HEK293T (cell line): ENCODE results near the gene BBS7.

Experiments
- CTCF ChIA-PET: fragments of 350-600 bp; formaldehyde crosslinking; extraction: SDS; loops from one replicate; lab custom pipeline; 2021; ENCODE audit warnings: antibody characterized with exemption, inconsistent platforms; lab: Yijun Ruan, JAX
- POLR2A ChIA-PET: fragments of 350-600 bp; formaldehyde crosslinking; extraction: SDS; loops from one replicate; lab custom pipeline; 2020; ENCODE audit warnings: antibody characterized with exemption, inconsistent platforms; lab: Yijun Ruan, JAX
- DNase-seq: peaks from one replicate; pipeline ENCODE4 v3.0.0; 2012; ENCODE audit warnings: mixed read lengths; ENCODE audit errors: extremely low spot score
- ARNT ChIP-seq: fragments of 450-650 bp; IDR thresholded peaks from 2 replicates; pipeline ENCODE4 v1.6.1; 2017; ENCODE audit warnings: mild to moderate bottlenecking
- BHLHE40 ChIP-seq: fragments of 450-650 bp; IDR thresholded peaks from 2 replicates; pipeline ENCODE4 v1.6.1; 2016; ENCODE audit warnings: mild to moderate bottlenecking, moderate library complexity, borderline replicate concordance
- CTBP1 ChIP-seq: fragments of 450-650 bp; IDR thresholded peaks from 2 replicates; pipeline ENCODE4 v1.6.1; 2016; ENCODE audit warnings: borderline replicate concordance
- ELF4 ChIP-seq: fragments of 450-650 bp; IDR thresholded peaks from 2 replicates; pipeline ENCODE4 v1.6.1; 2017; ENCODE audit warnings: antibody characterized with exemption
- FOXA1 ChIP-seq: fragments of 450-650 bp; IDR thresholded peaks from 2 replicates; pipeline ENCODE4 v1.6.1; 2016; ENCODE audit warnings: mild to moderate bottlenecking
- FOXK2 ChIP-seq: fragments of 450-650 bp; IDR thresholded peaks from 2 replicates; pipeline ENCODE4 v1.6.1; 2016; ENCODE audit warnings: mild to moderate bottlenecking
- FOXM1 ChIP-seq: fragments of 450-650 bp; IDR thresholded peaks from 2 replicates; pipeline ENCODE4 v1.6.1; 2017; ENCODE audit warnings: mild to moderate bottlenecking, borderline replicate concordance
- HDGF ChIP-seq: fragments of 450-650 bp; IDR thresholded peaks from 2 replicates; pipeline ENCODE4 v1.6.1; 2017; ENCODE audit warnings: antibody characterized with exemption, borderline replicate concordance
- L3MBTL2 ChIP-seq: fragments of 450-650 bp; conservative IDR thresholded peaks from 2 replicates; pipeline ENCODE4 v1.6.1; 2016; ENCODE audit warnings: mild to moderate bottlenecking
- LEF1 ChIP-seq: fragments of 450-650 bp; IDR thresholded peaks from 2 replicates; pipeline ENCODE4 v1.6.1; 2017; ENCODE audit warnings: mild to moderate bottlenecking, borderline replicate concordance
- NFRKB ChIP-seq: fragments of 450-650 bp; IDR thresholded peaks from 2 replicates; pipeline ENCODE4 v1.6.1; 2016; ENCODE audit warnings: mild to moderate bottlenecking, moderate library complexity
- PKNOX1 ChIP-seq: fragments of 450-650 bp; IDR thresholded peaks from 2 replicates; pipeline ENCODE4 v1.6.1; 2016
- SP1 ChIP-seq: fragments of 450-650 bp; IDR thresholded peaks from 2 replicates; pipeline ENCODE4 v1.6.1; 2017
- SUZ12 ChIP-seq: fragments of 450-650 bp; IDR thresholded peaks from 2 replicates; pipeline ENCODE4 v1.6.1; 2016; ENCODE audit warnings: mild to moderate bottlenecking
- TARDBP ChIP-seq: fragments of 450-650 bp; IDR thresholded peaks from 2 replicates; pipeline ENCODE4 v1.6.1; 2016
- ZNF384 ChIP-seq: fragments of 450-650 bp; IDR thresholded peaks from 2 replicates; pipeline ENCODE4 v1.6.1; 2016

BBS7 gene

GRCh38 chr4:121784975-121785374 is 85.3 kb downstream of the BBS7 start:
- DNase-seq = no peak
- CTCF ChIA-PET = no interaction called here

DNA sequence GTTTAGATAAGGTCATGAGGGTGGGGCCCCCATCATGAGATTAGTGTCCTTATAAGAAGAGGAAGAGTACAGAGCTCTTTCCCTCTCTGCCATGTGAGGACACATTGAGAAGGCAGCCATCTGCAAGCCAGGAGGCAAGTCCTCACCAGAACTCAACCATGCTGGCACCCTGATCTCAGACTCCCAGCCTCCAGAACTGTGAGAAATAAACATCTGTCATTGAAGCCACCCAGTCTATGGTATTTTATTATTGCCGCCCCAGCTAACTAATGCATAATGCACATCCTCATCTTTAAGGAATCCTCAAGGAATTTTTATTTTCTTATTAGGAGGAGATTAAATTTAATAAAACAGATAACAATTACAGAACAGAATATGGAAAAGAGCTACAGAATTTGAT is 85.9 kb downstream of the BBS7 start:
- no peak for DNase-seq
- TF ChIP-seq FOXA1 (no peak), CTBP1 (no peak), ARNT (no peak), SUZ12 (no peak), ZNF384 (no peak), L3MBTL2 (no peak)
- CTCF ChIA-PET = no interaction called here
- POLR2A ChIA-PET = no interaction called here

More at GRCh38 chr4:121784975-121785374, 85.3 kb downstream of the BBS7 start:
- TF ChIP-seq TARDBP = no peak
- no peak for TF ChIP-seq L3MBTL2
- no peak for TF ChIP-seq PKNOX1
- no peak for TF ChIP-seq FOXM1
- TF ChIP-seq HDGF = no peak
- TF ChIP-seq CTBP1 = no peak
- POLR2A ChIA-PET = interaction anchor here (1.5 kb wide), 1 partner anchor 16 kb away, joined by 5 read pairs; the partner anchor contains the start of gene EXOSC9

GRCh38 chr4:121783210-121783609 is 87.1 kb downstream of the BBS7 start:
- DNase-seq = no peak
- no peak for TF ChIP-seq FOXA1
- no peak for TF ChIP-seq L3MBTL2
- TF ChIP-seq FOXM1 = no peak
- no peak for TF ChIP-seq LEF1
- TF ChIP-seq HDGF = no peak
- TF ChIP-seq FOXK2 = no peak
- no peak for TF ChIP-seq BHLHE40
- no peak for TF ChIP-seq SP1
- no peak for TF ChIP-seq ELF4
- no peak for TF ChIP-seq ARNT
- TF ChIP-seq SUZ12 = no peak
- no peak for TF ChIP-seq NFRKB
- CTCF ChIA-PET = no interaction called here
- POLR2A ChIA-PET = no interaction called here

DNA sequence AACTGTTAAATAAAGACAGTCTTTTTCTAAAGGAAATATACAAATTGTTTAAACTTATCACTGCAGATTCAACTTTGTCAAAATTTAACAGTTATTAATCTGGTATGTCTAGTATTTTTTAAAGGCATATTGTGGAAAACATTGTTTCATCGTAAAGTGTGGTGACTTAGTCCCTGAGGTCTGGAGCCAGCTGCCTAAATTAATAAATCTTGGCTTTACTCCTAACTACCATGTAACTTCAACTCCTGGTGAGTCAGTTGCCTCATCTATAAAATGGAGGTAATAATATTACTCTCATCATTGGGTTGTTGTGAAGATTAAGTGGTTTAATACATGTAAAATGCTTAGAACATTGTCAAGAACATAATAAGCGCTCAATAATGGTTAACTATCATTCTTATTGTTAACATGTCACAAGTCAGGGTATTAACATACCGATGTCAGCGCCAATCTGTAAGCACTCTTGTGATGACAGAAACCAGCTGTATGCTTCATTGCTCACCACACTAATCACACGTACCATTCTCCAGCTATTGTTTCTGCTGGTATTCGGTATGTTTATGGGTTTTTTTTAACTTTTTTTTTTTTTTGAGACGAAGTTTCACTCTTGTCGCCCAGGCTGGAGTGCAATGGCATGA is 91.2 kb downstream of the BBS7 start:
- TF ChIP-seq TARDBP = no peak
- no peak for TF ChIP-seq HDGF
- no peak for TF ChIP-seq CTBP1
- TF ChIP-seq NFRKB = no peak
- no peak for TF ChIP-seq SP1
- no peak for TF ChIP-seq ZNF384
- TF ChIP-seq SUZ12 = no peak
- CTCF ChIA-PET = interaction anchor here (0.6 kb wide), 1 partner anchor 1211 kb away, joined by 7 read pairs; no protein-coding TSS in a partner anchor
- DNase-seq = no peak
- POLR2A ChIA-PET = no interaction called here

DNA sequence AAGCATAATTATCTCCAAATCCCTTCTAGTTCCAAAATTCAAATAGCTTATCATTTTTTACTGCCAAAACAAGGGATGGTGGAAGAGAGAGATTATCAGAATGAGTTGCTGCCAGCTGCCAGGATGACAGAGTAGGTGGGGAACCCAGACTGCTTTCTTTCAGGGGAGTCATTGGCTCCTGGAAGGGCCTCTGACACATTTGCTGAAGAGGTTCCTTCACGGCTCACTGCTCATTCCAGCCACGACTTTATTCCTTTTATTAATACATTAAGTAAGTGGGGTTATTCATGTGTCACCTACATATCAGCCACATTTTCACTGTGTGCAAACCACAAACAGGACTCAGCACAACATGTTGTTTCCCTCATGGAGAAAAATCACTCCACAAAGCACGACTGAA is 92.6 kb downstream of the BBS7 start:
- ChIA-PET POLR2A (no interaction called here), CTCF (interaction anchor here (1.1 kb wide), 1 partner anchor 13 kb away, joined by 3 read pairs; no protein-coding TSS in a partner anchor)
- TF ChIP-seq L3MBTL2 (no peak; the same call in 1 of the 2 replicates), NFRKB (no peak), SP1 (no peak), CTBP1 (no peak), FOXM1 (no peak), FOXA1 (no peak), LEF1 (no peak), SUZ12 (no peak), FOXK2 (no peak), TARDBP (no peak), PKNOX1 (no peak), ELF4 (no peak), ZNF384 (no peak), HDGF (no peak), ARNT (no peak), BHLHE40 (no peak)
- DNase-seq = no peak

GRCh38 chr4:121776610-121777401 is 93.5 kb downstream of the BBS7 start:
- no peak for DNase-seq
- TF ChIP-seq ARNT = no peak
- no peak for TF ChIP-seq FOXM1
- TF ChIP-seq PKNOX1 = no peak
- TF ChIP-seq FOXK2 = no peak
- TF ChIP-seq BHLHE40 = no peak
- no peak for TF ChIP-seq TARDBP
- no peak for TF ChIP-seq LEF1
- TF ChIP-seq SUZ12 = no peak
- no peak for TF ChIP-seq L3MBTL2
- no peak for TF ChIP-seq ELF4
- TF ChIP-seq ZNF384 = no peak
- no peak for TF ChIP-seq HDGF
- TF ChIP-seq FOXA1 = no peak
- ChIA-PET POLR2A (no interaction called here), CTCF (no interaction called here)
